GM12878 (cell line): ENCODE results near the gene DTNBP1. TPM values are rescaled to one million over a fixed set of nuclear protein-coding genes. Genes with fewer than 3 reads are reported as not detected.
A peak's percentile ranks its signal among the peaks of the same experiment; 100 is the strongest.

Experiments used
- ATF7 ChIP-seq: fragments of 450-650 bp; IDR thresholded peaks from 2 replicates; pipeline ENCODE4 v1.6.1; 2016; ENCODE audit warnings: low read depth, mild to moderate bottlenecking
- CBFB ChIP-seq: IDR thresholded peaks from 2 replicates; pipeline ENCODE4 v1.6.1; 2016; ENCODE audit warnings: antibody characterized with exemption, low read depth
- CBX3 ChIP-seq: fragments of 200-600 bp; sonication (generic); IDR thresholded peaks from 2 replicates; pipeline ENCODE4 v1.6.1; 2016; ENCODE audit warnings: low read depth, borderline replicate concordance
- CBX5 ChIP-seq: sonication (generic); IDR thresholded peaks from 2 replicates; pipeline ENCODE4 v1.6.1; 2016; ENCODE audit warnings: low read depth, moderate library complexity, mild to moderate bottlenecking, inconsistent platforms
- CHD1 ChIP-seq: IDR thresholded peaks from 2 replicates; pipeline ENCODE4 v1.6.1; 2012; ENCODE audit warnings: low read depth, low read length, improper control_type of control experiment
- CHD4 ChIP-seq: fragments of 200-600 bp; sonication (generic); IDR thresholded peaks from 2 replicates; pipeline ENCODE4 v1.6.1; 2016; ENCODE audit warnings: mild to moderate bottlenecking
- EZH2 ChIP-seq: IDR thresholded peaks from 2 replicates; pipeline ENCODE4 v1.6.1; 2012; ENCODE audit warnings: low read depth, mild to moderate bottlenecking, control low read depth, inconsistent platforms, low read length, borderline replicate concordance; ENCODE audit not compliant: control insufficient read depth
- MEF2B ChIP-seq: fragments of 450-650 bp; IDR thresholded peaks from 2 replicates; pipeline ENCODE4 v1.6.1; 2018; ENCODE audit warnings: mild to moderate bottlenecking, moderate library complexity; ENCODE audit not compliant: partially characterized antibody, poor library complexity, severe bottlenecking
- MXI1 ChIP-seq: fragments of 150-350 bp; IDR thresholded peaks from 2 replicates; pipeline ENCODE4 v1.6.1; 2011; ENCODE audit warnings: low read depth, mild to moderate bottlenecking, inconsistent platforms, low read length, improper control_type of control experiment
- NBN ChIP-seq: fragments of 450-650 bp; IDR thresholded peaks from 2 replicates; pipeline ENCODE4 v1.6.1; 2016
- NR2F1 ChIP-seq: fragments of 450-650 bp; conservative IDR thresholded peaks from 2 replicates; pipeline ENCODE4 v1.6.1; 2017; ENCODE audit warnings: mild to moderate bottlenecking
- NRF1 ChIP-seq: conservative IDR thresholded peaks from 2 replicates; pipeline ENCODE4 v1.6.1; 2011; ENCODE audit warnings: mild to moderate bottlenecking, low read depth, low read length, improper control_type of control experiment
- POLR2AphosphoS2 ChIP-seq: IDR thresholded peaks from 2 replicates; pipeline ENCODE4 v1.6.1; 2011; ENCODE audit warnings: low read depth, mild to moderate bottlenecking, low read length, improper control_type of control experiment, moderate library complexity
- POLR2AphosphoS5 ChIP-seq: IDR thresholded peaks from 2 replicates; pipeline ENCODE4 v1.6.1; 2011; ENCODE audit warnings: mild to moderate bottlenecking, low read length, inconsistent platforms
- SKIL ChIP-seq: fragments of 450-650 bp; IDR thresholded peaks from 2 replicates; pipeline ENCODE4 v1.6.1; 2017; ENCODE audit warnings: mild to moderate bottlenecking, low read depth, inconsistent platforms; ENCODE audit not compliant: poor library complexity, severe bottlenecking
- SMAD1 ChIP-seq: fragments of 450-650 bp; IDR thresholded peaks from 2 replicates; pipeline ENCODE4 v1.6.1; 2018; ENCODE audit warnings: mild to moderate bottlenecking, low read depth; ENCODE audit not compliant: partially characterized antibody
- SMARCA5 ChIP-seq: fragments of 450-650 bp; IDR thresholded peaks from 2 replicates; pipeline ENCODE4 v1.6.1; 2017; ENCODE audit warnings: mild to moderate bottlenecking
- STAT3 ChIP-seq: IDR thresholded peaks from 2 replicates; pipeline ENCODE4 v1.6.1; 2011; ENCODE audit warnings: low read depth, low read length, improper control_type of control experiment
- SUPT20H ChIP-seq: IDR thresholded peaks from 2 replicates; pipeline ENCODE4 v1.6.1; 2011; ENCODE audit warnings: low read depth, mild to moderate bottlenecking, low read length, moderate library complexity, borderline replicate concordance; ENCODE audit not compliant: control insufficient read depth
- WRNIP1 ChIP-seq: IDR thresholded peaks from 2 replicates; pipeline ENCODE4 v1.6.1; 2011; ENCODE audit warnings: low read depth, low read length, improper control_type of control experiment, borderline replicate concordance
- ZNF217 ChIP-seq: fragments of 450-650 bp; IDR thresholded peaks from 2 replicates; pipeline ENCODE4 v1.6.1; 2017; ENCODE audit warnings: antibody characterized with exemption, mild to moderate bottlenecking
- ZNF592 ChIP-seq: fragments of 450-650 bp; IDR thresholded peaks from 2 replicates; pipeline ENCODE4 v1.6.1; 2017; ENCODE audit warnings: mild to moderate bottlenecking, moderate library complexity
- polyA plus RNA-seq, 11 experiments: library from polyadenylated mRNA; depleted of rRNA in 4 of 11; unstranded in 6 of 11; stranded (reverse) in 5 of 11; fragments of >200 nt; fragmentation: Nextera tagmentation in 4 of 11; fragmentation: Illumina TruSeq in 1 of 11; extraction: Ambion mirVana in 4 of 11; extraction: Trizol in 1 of 11; gene quantifications; 1 replicate in 1 of 11; 2 replicates in 10 of 11; pipeline versions ENCODE4 v1.2.1 to v1.2.3, GENCODE V29; 2011 to 2016; ENCODE audit warnings: inconsistent platforms in 2 of 11, missing spikeins in 2 of 11, low read depth in 1 of 11
- total RNA-seq, 4 experiments: library from RNA; depleted of rRNA in 3 of 4; stranded (reverse); fragments of >200 nt in 3 of 4; fragmentation: Illumina TruSeq in 1 of 4; extraction: Trizol in 1 of 4; gene quantifications; 2 replicates each; pipeline versions ENCODE4 v1.2.1 to v1.2.3, GENCODE V29; 2013 to 2021
- TF ChIP-seq, protein P1 (sequence below): fragments of 450-650 bp; IDR thresholded peaks from 2 replicates; pipeline ENCODE4 v1.6.1; 2017; ENCODE audit warnings: low read depth, mild to moderate bottlenecking, moderate library complexity

Gene DTNBP1
- total and polyA plus RNA-seq, 10 of the 15 experiments (the other 5 are each of a cell fraction or from before 2014, with no cell fraction given): 7.1 to 40.3 (median 20.1) TPM

- TF ChIP-seq SKIL (no peak), POLR2AphosphoS5 (no peak), CBX3 (no peak), ZNF592 (peak; percentile 56; the same call in 1 of the 2 replicates), NBN (peak; percentile 55; the same call in 1 of the 2 replicates), CHD1 (no peak), CBFB (no peak), ATF7 (peak; percentile 38), MXI1 (0 out of 2 replicates have a peak, but pooled peaks have one; percentile 23), NRF1 (no peak), STAT3 (no peak), ZNF217 (0 out of 2 replicates have a peak, but pooled peaks have one; percentile 65), WRNIP1 (no peak), SMARCA5 (peak; percentile 88), CHD4 (no peak), SMAD1 (no peak), EZH2 (no peak), POLR2AphosphoS2 (no peak), CBX5 (no peak), MEF2B (peak; percentile 75), NR2F1 (peak; percentile 60), SUPT20H (no peak)
- TF ChIP-seq, protein P1, sequence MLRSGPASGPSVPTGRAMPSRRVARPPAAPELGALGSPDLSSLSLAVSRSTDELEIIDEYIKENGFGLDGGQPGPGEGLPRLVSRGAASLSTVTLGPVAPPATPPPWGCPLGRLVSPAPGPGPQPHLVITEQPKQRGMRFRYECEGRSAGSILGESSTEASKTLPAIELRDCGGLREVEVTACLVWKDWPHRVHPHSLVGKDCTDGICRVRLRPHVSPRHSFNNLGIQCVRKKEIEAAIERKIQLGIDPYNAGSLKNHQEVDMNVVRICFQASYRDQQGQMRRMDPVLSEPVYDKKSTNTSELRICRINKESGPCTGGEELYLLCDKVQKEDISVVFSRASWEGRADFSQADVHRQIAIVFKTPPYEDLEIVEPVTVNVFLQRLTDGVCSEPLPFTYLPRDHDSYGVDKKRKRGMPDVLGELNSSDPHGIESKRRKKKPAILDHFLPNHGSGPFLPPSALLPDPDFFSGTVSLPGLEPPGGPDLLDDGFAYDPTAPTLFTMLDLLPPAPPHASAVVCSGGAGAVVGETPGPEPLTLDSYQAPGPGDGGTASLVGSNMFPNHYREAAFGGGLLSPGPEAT: peak; percentile 86
Observed at GRCh38 chr6:15682965-15683822, 20.4 kb upstream of the DTNBP1 start (continued).
